ENCODE data around the gene KCNIP4. TPM values are rescaled to one million over a fixed set of nuclear protein-coding genes. Genes with fewer than 3 reads are reported as not detected.

The KCNIP4 gene
- total RNA-seq, 1 donor, result 1.7 TPM

DNA sequence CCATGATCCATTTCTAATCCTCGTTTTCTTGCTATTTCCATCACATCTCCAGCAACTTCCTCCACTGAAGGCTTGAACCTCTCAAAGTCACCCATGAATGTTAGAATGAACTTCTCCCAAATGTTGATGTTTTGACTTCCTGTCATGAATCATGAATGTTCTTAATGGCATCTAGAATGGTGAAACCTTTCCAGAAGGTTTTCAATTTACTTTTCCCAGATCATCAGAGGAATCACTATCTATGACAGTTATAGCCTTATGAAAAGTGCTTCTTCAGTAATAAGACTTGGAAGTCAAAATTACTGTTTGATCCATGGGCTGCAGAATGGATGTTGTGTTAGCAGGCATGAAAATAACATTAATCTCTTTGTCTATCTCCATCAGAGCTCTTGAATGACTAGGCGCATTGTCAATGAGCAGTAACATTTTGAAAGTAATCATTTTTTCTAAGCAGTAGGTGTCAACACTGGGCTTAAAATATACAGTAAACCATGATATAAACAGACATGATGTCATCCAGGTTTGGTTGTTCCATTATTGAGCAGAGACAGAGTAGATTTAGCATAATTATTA lies 268.2 kb downstream of the KCNIP4 start:
- no peak overlapping the region for H3K4me3 ChIP-seq (ENCODE audit: low read depth, low read length)
- TF ChIP-seq, protein P1, sequence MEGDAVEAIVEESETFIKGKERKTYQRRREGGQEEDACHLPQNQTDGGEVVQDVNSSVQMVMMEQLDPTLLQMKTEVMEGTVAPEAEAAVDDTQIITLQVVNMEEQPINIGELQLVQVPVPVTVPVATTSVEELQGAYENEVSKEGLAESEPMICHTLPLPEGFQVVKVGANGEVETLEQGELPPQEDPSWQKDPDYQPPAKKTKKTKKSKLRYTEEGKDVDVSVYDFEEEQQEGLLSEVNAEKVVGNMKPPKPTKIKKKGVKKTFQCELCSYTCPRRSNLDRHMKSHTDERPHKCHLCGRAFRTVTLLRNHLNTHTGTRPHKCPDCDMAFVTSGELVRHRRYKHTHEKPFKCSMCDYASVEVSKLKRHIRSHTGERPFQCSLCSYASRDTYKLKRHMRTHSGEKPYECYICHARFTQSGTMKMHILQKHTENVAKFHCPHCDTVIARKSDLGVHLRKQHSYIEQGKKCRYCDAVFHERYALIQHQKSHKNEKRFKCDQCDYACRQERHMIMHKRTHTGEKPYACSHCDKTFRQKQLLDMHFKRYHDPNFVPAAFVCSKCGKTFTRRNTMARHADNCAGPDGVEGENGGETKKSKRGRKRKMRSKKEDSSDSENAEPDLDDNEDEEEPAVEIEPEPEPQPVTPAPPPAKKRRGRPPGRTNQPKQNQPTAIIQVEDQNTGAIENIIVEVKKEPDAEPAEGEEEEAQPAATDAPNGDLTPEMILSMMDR (IDR thresholded peaks at IDR 0.05; ENCODE audit: insufficient read depth, low read length), result no peak
- no peak for DNase-seq (ENCODE audit: low read depth)

DNA sequence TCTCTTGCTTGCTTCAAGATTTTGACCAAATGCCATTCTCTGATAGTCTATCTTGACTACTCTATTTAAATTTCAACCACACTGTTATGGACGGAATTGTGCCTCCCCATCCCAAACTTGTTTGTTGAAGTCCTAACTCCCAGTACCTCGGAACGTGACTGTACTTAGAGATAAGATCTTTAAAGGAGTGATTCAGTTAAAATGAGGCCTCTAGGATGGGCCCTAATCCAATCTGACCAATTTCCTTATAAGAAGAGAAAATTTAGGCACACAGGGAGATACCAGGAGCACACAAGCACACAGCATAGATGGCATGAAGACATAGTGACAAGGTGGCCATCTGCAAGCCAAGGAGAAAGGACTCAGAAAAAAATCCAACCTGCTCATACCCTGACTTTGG lies 269.9 kb downstream of the KCNIP4 start:
- TF ChIP-seq, protein P1 (IDR thresholded peaks at IDR 0.05; ENCODE audit: insufficient read depth, low read length), result no peak
- DNase-seq (ENCODE audit: low read depth), result no peak
- no peak overlapping the region for H3K4me3 ChIP-seq (ENCODE audit: low read depth, low read length)

DNA sequence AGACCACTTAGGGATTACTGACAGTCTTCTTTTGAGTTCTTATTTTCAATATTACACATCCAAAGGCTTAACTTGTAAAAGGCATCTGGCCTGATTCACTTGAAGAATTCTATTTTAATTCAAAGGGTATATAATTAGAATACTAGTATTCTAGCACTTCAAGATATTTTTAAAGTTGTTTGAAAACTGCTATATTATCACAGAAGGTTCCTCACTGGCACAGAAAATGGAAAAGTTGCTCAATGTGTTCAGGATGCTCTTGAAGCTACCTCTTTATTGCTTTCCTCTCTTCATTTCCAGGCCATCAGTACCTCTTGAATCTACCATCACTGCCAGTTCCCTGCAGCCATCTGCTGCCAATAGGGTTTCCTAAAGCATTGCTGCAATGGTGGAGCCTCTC lies 271.4 kb downstream of the KCNIP4 start:
- DNase-seq (ENCODE audit: low read depth), result no peak
- TF ChIP-seq, protein P1 (IDR thresholded peaks at IDR 0.05; ENCODE audit: insufficient read depth, low read length), result no peak
- H3K4me3 ChIP-seq (ENCODE audit: low read depth, low read length), result no peak overlapping the region

DNA sequence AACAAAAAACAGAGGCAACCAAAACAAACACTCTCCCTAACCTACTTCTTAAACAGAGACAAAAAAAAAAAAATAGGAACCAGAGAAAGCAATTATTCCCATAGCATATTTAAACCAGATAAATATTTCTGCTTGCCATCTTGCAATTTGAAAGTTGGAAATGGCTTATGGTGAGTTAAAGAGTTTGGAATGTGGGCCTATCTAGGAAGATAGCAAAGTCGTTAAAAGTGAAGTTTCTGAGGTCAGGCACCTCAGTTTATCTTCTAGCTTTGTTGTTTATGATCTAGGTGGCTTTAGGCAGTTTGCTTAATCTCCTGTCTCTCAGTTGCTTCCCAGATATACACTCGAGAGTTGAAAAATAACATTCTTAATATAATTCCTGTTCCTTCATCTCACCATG lies 284.2 kb downstream of the KCNIP4 start:
- DNase-seq (ENCODE audit: low read depth), result no peak
- no peak overlapping the region for H3K4me3 ChIP-seq (ENCODE audit: low read depth, low read length)
- TF ChIP-seq, protein P1 (IDR thresholded peaks at IDR 0.05; ENCODE audit: insufficient read depth, low read length), result no peak

DNA sequence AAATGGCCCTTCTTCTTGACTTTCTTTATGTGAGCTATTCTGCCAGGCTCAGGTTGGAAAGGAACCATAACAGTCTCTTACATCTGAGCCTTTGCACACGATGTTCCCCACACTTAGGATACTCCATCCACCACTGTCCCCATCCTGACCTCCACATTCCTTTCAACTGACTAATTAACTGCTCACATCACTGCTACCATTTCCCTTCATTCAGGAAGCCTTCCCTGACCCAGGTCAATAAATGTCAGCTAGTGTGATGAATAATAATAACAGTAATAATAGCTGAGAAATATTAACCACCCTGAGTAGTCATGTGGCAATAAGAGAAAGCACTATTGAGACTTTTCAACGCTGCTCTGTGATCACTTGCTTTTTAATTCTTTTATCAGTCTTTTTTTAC lies 291.7 kb downstream of the KCNIP4 start:
- TF ChIP-seq, protein P1 (IDR thresholded peaks at IDR 0.05; ENCODE audit: insufficient read depth, low read length), result no peak
- no peak overlapping the region for H3K4me3 ChIP-seq (ENCODE audit: low read depth, low read length)
- peak; percentile 7 for DNase-seq (ENCODE audit: low read depth)

DNA sequence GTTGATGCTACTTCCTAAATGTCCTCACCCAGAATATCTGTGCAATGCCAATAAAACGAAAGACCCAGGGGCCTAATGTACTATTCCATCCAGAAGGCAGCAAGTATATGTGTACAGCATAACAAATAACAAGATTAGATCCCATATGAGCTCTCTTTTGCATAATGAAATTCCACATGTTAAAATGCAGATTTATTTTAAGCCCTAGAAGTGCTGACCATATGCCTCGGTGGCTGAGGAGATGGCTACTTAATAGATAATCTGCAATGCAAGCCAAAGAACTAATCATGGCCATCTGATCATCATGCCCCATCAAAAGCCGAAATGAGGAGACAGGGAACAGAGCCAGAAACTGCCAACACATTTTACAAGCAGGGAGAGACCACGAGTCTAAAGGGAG lies 293.5 kb downstream of the KCNIP4 start:
- TF ChIP-seq, protein P1 (IDR thresholded peaks at IDR 0.05; ENCODE audit: insufficient read depth, low read length), result no peak
- DNase-seq (ENCODE audit: low read depth), result no peak
- no peak overlapping the region for H3K4me3 ChIP-seq (ENCODE audit: low read depth, low read length)
